Type B pancreatic cell (in vitro differentiated cells): ENCODE data around the gene EZR. TPM values are rescaled to one million over a fixed set of nuclear protein-coding genes. Genes with fewer than 3 reads are reported as not detected.

Source experiments
- DNase-seq: peaks from one replicate; pipeline ENCODE4 v3.0.0; 2021; ENCODE audit warnings: mixed read lengths; ENCODE audit not compliant: unreplicated experiment; ENCODE audit errors: extremely low spot score
- H3K27ac Mint-ChIP-seq: 2 replicates; pipeline ENCODE4 v1.8.0; 2021; ENCODE audit warnings: mild to moderate bottlenecking, mixed read lengths
- H3K27me3 Mint-ChIP-seq: 2 replicates; pipeline ENCODE4 v1.8.0; 2021; ENCODE audit warnings: mixed read lengths
- H3K36me3 Mint-ChIP-seq: 2 replicates; pipeline ENCODE4 v1.8.0; 2021; ENCODE audit warnings: mixed read lengths
- H3K4me1 Mint-ChIP-seq: one replicate; pipeline ENCODE4 v1.8.0; 2021; ENCODE audit warnings: mixed read lengths; ENCODE audit not compliant: unreplicated experiment
- H3K4me3 Mint-ChIP-seq: 2 replicates; pipeline ENCODE4 v1.8.0; 2021; ENCODE audit warnings: mild to moderate bottlenecking, mixed read lengths
- H3K9me3 Mint-ChIP-seq: 2 replicates; pipeline ENCODE4 v1.8.0; 2021; ENCODE audit warnings: mixed read lengths
- total RNA-seq: library from RNA; stranded (reverse); gene quantifications from 2 replicates; pipeline ENCODE4 v1.2.1, GENCODE V29; 2021; ENCODE audit warnings: low replicate concordance
- TF ChIP-seq, protein P1 (sequence below): fragments of 200-600 bp; sonication (generic); conservative IDR thresholded peaks from 2 replicates; pipeline ENCODE4 v1.5.0; 2021; ENCODE audit warnings: antibody characterized with exemption, mild to moderate bottlenecking

The EZR gene
- total RNA-seq, 1 donor from 2014 or later: 166 TPM

DNA sequence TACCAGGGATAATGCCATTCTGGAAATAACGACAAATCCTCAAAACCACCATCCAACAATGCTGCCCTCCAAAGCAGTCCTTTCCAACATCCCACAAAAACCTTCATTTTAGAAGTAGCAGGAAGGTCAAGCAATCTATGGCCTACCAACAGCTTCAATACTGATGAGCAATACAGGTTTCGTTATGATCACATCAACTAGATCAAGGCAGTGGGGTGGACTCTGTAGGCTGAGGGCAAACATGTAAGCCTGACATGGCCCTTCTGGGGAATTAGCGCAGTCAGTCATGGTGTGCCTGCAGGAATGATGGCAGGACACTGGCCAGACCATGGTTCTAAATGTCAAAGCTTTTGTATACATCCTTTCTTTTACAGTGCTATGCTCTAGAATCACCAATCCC is 41.7 kb downstream of the EZR start:
- Mint-ChIP-seq H3K36me3 (peaks cover 58% of the 10 kb centered on the region), H3K27ac (peak overlapping the region; percentile 65), H3K27me3 (no peaks in the 10 kb centered on the region), H3K9me3 (no peaks in the 10 kb centered on the region), H3K4me3 (peak overlapping the region; percentile 7), H3K4me1 (peaks cover 29% of the 10 kb centered on the region)
- no peak for DNase-seq
- TF ChIP-seq, protein P1, sequence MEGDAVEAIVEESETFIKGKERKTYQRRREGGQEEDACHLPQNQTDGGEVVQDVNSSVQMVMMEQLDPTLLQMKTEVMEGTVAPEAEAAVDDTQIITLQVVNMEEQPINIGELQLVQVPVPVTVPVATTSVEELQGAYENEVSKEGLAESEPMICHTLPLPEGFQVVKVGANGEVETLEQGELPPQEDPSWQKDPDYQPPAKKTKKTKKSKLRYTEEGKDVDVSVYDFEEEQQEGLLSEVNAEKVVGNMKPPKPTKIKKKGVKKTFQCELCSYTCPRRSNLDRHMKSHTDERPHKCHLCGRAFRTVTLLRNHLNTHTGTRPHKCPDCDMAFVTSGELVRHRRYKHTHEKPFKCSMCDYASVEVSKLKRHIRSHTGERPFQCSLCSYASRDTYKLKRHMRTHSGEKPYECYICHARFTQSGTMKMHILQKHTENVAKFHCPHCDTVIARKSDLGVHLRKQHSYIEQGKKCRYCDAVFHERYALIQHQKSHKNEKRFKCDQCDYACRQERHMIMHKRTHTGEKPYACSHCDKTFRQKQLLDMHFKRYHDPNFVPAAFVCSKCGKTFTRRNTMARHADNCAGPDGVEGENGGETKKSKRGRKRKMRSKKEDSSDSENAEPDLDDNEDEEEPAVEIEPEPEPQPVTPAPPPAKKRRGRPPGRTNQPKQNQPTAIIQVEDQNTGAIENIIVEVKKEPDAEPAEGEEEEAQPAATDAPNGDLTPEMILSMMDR: no peak

- H3K36me3 Mint-ChIP-seq: peaks cover 58% of the 10 kb centered on the region
- H3K4me1 Mint-ChIP-seq: peaks cover 29% of the 10 kb centered on the region
- TF ChIP-seq, protein P1: no peak
- no peaks in the 10 kb centered on the region for H3K9me3 Mint-ChIP-seq
- H3K27me3 Mint-ChIP-seq: no peaks in the 10 kb centered on the region
- peak overlapping the region; percentile 65 for H3K27ac Mint-ChIP-seq
- DNase-seq: no peak
- H3K4me3 Mint-ChIP-seq: no peak overlapping the region
These were observed 42.4 kb downstream of the EZR start for GRCh38 chr6:158776737-158777136.

DNA sequence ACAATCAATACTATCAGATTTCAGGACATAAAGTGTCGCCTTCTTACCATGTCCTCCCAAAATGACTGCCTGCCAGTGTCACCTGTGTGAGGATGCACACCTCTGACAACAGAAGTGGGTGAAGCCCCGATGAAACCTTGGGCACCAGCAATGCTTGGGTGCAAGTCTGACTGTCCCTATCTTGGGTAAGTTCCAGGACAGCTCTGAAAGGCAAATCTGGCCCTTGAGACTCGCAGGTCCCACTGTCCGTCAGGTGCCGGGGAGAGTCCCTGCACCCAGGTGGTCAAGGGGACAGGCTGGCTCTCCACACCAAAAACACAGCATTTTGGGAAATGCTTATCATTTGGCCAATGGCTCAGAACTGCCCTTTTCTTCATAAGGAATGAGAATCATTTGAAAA is 43.3 kb downstream of the EZR start:
- no peak for DNase-seq
- H3K4me1 Mint-ChIP-seq: peaks cover 29% of the 10 kb centered on the region
- H3K36me3 Mint-ChIP-seq: peaks cover 60% of the 10 kb centered on the region
- H3K4me3 Mint-ChIP-seq: no peak overlapping the region
- H3K27ac Mint-ChIP-seq: no peak overlapping the region
- H3K9me3 Mint-ChIP-seq: no peaks in the 10 kb centered on the region
- no peaks in the 10 kb centered on the region for H3K27me3 Mint-ChIP-seq
- TF ChIP-seq, protein P1: no peak

DNA sequence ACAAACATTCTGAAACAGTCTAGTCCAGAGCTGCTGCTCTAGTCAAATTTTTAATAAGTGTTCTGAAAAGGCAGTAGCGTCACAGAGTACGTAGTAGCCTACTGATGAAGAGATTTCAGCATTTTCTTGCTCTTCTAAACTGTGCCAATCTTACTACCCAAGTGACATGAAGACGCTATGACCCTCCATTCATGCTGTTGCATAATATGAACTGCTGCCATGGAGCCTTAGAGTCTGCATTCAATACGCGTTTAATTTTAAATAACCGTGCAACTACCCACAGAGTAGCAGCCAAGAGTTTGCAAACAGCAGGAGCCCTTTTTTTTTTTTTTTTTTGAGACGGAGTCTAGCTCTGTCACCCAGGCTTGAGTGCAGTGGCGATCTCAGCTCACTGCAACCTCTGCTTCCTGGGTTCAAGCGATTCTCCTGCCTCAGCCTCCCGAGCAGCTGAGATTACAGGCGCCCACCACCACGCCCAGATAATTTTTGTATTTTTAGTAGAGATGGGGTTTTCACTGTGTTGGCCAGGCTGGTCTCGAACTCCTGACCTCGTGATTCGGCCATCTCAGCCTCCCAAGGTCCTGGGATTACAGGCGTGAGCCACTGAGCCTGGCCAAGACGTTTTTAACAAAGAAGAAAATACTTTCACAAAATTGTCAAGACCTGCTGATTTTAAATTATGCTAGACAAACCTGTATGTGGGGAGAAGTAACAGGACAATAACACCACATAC is 44.3 kb downstream of the EZR start:
- peaks cover 64% of the 10 kb centered on the region for H3K36me3 Mint-ChIP-seq

GRCh38 chr6:158773581-158774449 is 45.4 kb downstream of the EZR start:
- no peak overlapping the region for H3K4me3 Mint-ChIP-seq
- no peak for DNase-seq
- peak overlapping the region; percentile 88 for H3K27ac Mint-ChIP-seq
- H3K9me3 Mint-ChIP-seq: no peaks in the 10 kb centered on the region
- no peaks in the 10 kb centered on the region for H3K27me3 Mint-ChIP-seq
- TF ChIP-seq, protein P1: no peak
- H3K36me3 Mint-ChIP-seq: peaks cover 65% of the 10 kb centered on the region
- H3K4me1 Mint-ChIP-seq: peaks cover 27% of the 10 kb centered on the region

More for the DNA sequence above, 44.3 kb downstream of the EZR start:
- H3K4me1 Mint-ChIP-seq: peaks cover 21% of the 10 kb centered on the region
- TF ChIP-seq, protein P1: no peak
- no peaks in the 10 kb centered on the region for H3K9me3 Mint-ChIP-seq
- H3K27me3 Mint-ChIP-seq: no peaks in the 10 kb centered on the region
- no peak for DNase-seq
- H3K27ac Mint-ChIP-seq: no peak overlapping the region
- H3K4me3 Mint-ChIP-seq: no peak overlapping the region
